Measurements from ENCODE around the gene FAAP100.

Gene FAAP100

DNA sequence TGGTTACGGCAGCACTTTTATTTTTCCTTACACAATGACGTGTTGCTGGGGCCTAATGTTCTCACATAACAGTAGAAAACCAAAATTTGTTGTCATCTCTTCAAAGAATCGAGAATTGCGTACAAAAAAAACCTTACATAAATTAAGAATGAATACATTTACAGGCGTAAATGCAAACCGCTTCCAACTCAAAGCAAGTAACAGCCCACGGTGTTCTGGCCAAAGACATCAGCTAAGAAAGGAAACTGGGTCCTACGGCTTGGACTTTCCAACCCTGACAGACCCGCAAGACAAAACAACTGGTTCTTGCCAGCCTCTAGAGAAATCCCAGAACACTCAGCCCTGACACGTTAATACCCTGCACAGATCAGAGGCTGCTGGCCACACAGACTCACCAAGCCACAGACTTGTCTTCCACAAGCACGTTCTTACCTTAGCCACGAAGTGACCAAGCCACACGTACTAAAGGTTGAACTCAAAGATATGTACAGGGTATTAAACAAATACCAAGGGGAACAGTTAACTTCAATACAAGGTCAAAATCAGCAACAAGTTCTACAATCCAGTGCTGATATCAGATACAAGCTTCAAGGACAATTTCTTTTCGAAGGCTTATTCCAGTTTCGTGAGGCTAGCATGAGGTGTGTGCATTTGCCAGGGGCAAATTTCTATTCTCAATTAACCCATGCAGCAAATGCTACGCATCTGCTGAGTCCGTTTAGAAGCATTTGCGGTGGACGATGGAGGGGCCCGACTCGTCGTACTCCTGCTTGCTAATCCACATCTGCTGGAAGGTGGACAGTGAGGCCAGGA, 42.0 kb downstream of the FAAP100 start:
- DNase-seq, result no peak

- peak; percentile 48 for DNase-seq
These were observed 42.8 kb downstream of the FAAP100 start for GRCh38 chr17:81509207-81509971.

- DNase-seq, result peak; percentile 50
These were observed 43.4 kb downstream of the FAAP100 start for GRCh38 chr17:81508639-81509206.

DNA sequence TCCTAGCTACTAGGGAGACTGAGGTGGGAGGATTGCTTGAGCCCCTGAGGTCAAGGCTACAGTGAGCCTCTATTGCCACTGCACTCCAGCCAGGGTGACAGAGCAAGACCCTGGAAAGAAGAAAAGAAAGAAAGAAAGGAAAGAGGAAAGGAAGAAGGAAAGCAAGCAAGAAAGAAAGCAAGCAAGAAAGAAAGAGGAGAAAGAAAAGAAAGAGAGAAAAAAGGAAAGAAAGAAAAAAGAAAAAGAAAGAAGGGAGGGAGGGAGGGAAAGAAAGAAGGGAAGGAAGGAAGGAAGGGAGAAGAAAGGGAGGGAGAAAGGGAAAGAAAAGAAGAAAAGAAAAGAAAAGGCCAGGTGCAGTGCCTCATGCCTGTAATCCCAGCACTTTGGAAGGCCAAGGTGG, 48.5 kb downstream of the FAAP100 start:
- no peak for DNase-seq

- DNase-seq, result no peak
These were observed 49.6 kb downstream of the FAAP100 start for GRCh38 chr17:81502471-81503017.

- no peak for DNase-seq
These were observed 52.1 kb downstream of the FAAP100 start for GRCh38 chr17:81500047-81500446.

DNA sequence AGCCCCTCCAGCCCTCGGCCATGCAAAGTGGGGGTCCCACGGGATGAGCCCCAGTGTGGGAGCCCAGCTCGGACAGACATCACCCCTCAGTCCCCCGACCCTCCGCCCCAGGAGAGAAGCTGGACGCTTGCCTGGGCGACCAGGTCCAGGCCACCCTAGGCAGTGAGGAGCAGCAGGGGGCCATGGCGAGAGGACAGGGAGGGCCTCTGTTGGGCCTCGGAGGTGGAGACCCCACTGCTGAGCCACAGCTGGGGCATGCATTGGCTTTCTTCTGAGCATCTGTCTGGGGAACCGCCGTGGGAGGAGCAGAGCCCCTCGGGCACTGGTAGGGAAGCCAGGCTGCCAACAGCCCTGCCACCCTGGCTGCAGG, 52.6 kb downstream of the FAAP100 start:
- DNase-seq, result no peak

GRCh38 chr17:81498953-81499600, 53.1 kb downstream of the FAAP100 start:
- no peak for DNase-seq

DNA sequence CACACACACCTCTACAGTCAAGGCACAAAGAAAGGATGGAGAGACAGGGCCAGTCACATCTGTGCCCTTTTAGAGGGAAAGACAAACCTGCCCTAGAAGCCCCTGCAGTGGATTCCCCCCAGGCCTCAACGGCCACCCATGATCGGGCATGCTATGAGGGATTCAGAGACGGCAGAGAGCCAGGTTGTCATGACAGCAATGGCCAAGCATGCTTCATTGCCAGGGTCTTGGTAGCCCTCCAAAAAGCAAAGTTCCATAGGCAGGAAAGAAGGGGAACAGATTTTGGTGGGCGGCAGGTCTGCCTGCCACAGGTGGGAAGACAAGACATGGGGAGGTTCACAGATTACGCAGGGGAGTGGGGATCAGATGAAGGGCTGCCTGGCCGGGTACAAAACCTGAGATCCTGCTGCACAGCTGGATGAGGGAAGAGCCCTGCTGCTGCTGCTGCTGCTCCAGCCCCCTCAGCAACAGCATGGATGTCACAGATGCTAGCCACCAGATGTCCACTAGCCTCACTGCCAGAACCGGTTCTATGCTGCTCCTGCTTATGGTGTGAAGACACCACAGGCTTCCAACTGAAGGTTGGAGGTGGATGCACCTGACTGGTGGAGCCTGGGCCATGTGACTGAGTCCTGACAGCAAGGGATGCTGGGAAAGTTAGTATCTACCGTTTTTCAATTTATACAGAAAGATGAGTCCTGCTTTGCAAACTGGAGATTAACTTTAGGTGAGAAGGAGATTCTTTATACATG, 57.4 kb downstream of the FAAP100 start:
- peak; percentile 64 for DNase-seq

- DNase-seq, result no peak
These were observed 58.7 kb downstream of the FAAP100 start for GRCh38 chr17:81493198-81494038.

GRCh38 chr17:81492706-81493105, 59.4 kb downstream of the FAAP100 start:
- DNase-seq, result no peak

GRCh38 chr17:81492202-81492601, 60.0 kb downstream of the FAAP100 start:
- DNase-seq, result no peak

GRCh38 chr17:81491761-81492160, 60.4 kb downstream of the FAAP100 start:
- DNase-seq, result no peak

DNA sequence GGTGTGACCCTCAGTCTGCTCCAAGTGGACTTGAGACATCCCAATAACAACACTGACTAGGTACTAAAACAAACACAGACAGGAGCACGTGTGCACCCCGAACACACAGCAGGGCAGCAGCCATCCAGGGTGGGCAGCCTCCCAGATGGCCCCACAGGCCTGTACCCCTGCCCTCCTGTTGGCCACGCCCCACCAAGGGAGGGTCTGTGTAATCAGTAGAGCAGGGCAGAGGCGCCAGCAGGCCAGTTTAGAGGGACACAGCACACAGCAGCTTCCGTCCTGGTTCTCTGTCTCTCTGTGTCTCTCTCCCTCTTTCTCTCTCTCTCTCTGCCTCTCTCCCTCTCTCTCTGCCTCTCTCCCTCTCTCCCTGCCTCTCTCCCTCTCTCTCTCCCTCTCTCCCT, 61.0 kb downstream of the FAAP100 start:
- DNase-seq, result no peak

- no peak for DNase-seq
These were observed 61.9 kb downstream of the FAAP100 start for GRCh38 chr17:81489998-81490992.
